Liver (tissue), 9 donors: ENCODE results near the gene ASPHD2. TPM values are rescaled to one million over a fixed set of nuclear protein-coding genes. Genes with fewer than 3 reads are reported as not detected.

Experiments
- DNase-seq: peaks from one replicate; pipeline ENCODE4 v3.0.0-alpha.2; 2017; ENCODE audit warnings: low spot score
- H3K27ac ChIP-seq, 2 donors: one replicate each; pipeline ENCODE4 v1.7.0; 2013; ENCODE audit warnings: inconsistent platforms in 2 of 2, low read length in 2 of 2, control low read depth in 1 of 2, low read depth in 1 of 2, mild to moderate bottlenecking in 1 of 2
- H3K27me3 ChIP-seq, 4 donors: one replicate each; pipeline versions ENCODE4 v1.6.1 to v1.7.0; 2013; ENCODE audit warnings: low read length in 3 of 4, inconsistent platforms in 1 of 4, mild to moderate bottlenecking in 1 of 4, moderate library complexity in 1 of 4; ENCODE audit not compliant: control insufficient read depth in 4 of 4, insufficient read depth in 4 of 4
- H3K36me3 ChIP-seq, 4 donors: one replicate each; pipeline versions ENCODE4 v1.6.1 to v1.7.0; 2013; ENCODE audit warnings: low read length in 3 of 4, mild to moderate bottlenecking in 3 of 4, low read depth in 1 of 4, moderate library complexity in 1 of 4; ENCODE audit not compliant: control insufficient read depth in 4 of 4, insufficient read depth in 3 of 4
- H3K4me1 ChIP-seq, 4 donors: one replicate each; pipeline versions ENCODE4 v1.6.1 to v1.7.0; 2013; ENCODE audit warnings: low read length in 3 of 4, mild to moderate bottlenecking in 3 of 4, moderate library complexity in 1 of 4; ENCODE audit not compliant: control insufficient read depth in 4 of 4, insufficient read depth in 4 of 4
- H3K4me3 ChIP-seq, 3 donors: one replicate each; pipeline versions ENCODE4 v1.6.1 to v1.7.0; 2013; ENCODE audit warnings: low read length in 3 of 3, control low read depth in 1 of 3, low read depth in 1 of 3, mild to moderate bottlenecking in 1 of 3
- H3K9ac ChIP-seq, 2 donors: one replicate each; pipeline ENCODE4 v1.7.0; 2013; ENCODE audit warnings: low read length in 2 of 2, mild to moderate bottlenecking in 2 of 2, moderate library complexity in 2 of 2, control low read depth in 1 of 2, low read depth in 1 of 2
- H3K9me3 ChIP-seq, 4 donors: one replicate each; pipeline versions ENCODE4 v1.6.1 to v1.7.0; 2013; ENCODE audit warnings: low read length in 3 of 4; ENCODE audit not compliant: control insufficient read depth in 4 of 4
- CTCF ChIP-seq: fragments of 150-350 bp; IDR thresholded peaks from 2 replicates; pipeline ENCODE4 v1.5.1; 2017; ENCODE audit warnings: improper control_type of control experiment, low read depth, low read length; ENCODE audit not compliant: missing input control
- EGR1 ChIP-seq, 2 donors: IDR thresholded peaks; 2 replicates each; pipeline ENCODE4 v1.6.1; 2016 to 2018; ENCODE audit warnings: antibody characterized with exemption in 2 of 2, low read depth in 2 of 2
- FOXA1 ChIP-seq: IDR thresholded peaks from 2 replicates; pipeline ENCODE4 v1.6.1; 2016; ENCODE audit warnings: antibody characterized with exemption
- FOXA2 ChIP-seq: IDR thresholded peaks from 2 replicates; pipeline ENCODE4 v1.6.1; 2016; ENCODE audit warnings: antibody characterized with exemption
- GABPA ChIP-seq, 2 donors: IDR thresholded peaks in 1 of 2; conservative IDR thresholded peaks in 1 of 2; 2 replicates each; pipeline ENCODE4 v1.6.1; 2016; ENCODE audit warnings: antibody characterized with exemption in 2 of 2, mild to moderate bottlenecking in 1 of 2, moderate library complexity in 1 of 2
- HNF4A ChIP-seq, 2 donors: conservative IDR thresholded peaks; 2 replicates each; pipeline ENCODE4 v1.6.1; 2016; ENCODE audit warnings: antibody characterized with exemption in 2 of 2, mild to moderate bottlenecking in 2 of 2
- HNF4G ChIP-seq: IDR thresholded peaks from 2 replicates; pipeline ENCODE4 v1.6.1; 2016; ENCODE audit warnings: antibody characterized with exemption
- JUND ChIP-seq, 2 donors: IDR thresholded peaks; 2 replicates each; pipeline ENCODE4 v1.6.1; 2016; ENCODE audit warnings: antibody characterized with exemption in 2 of 2
- NR2F2 ChIP-seq: IDR thresholded peaks from 2 replicates; pipeline ENCODE4 v1.6.1; 2016; ENCODE audit warnings: antibody characterized with exemption
- RAD21 ChIP-seq, 2 donors: IDR thresholded peaks; 2 replicates each; pipeline ENCODE4 v1.6.1; 2016; ENCODE audit warnings: antibody characterized with exemption in 2 of 2, mild to moderate bottlenecking in 2 of 2
- REST ChIP-seq: IDR thresholded peaks from 2 replicates; pipeline ENCODE4 v1.6.1; 2016; ENCODE audit warnings: antibody characterized with exemption, mild to moderate bottlenecking
- RXRA ChIP-seq, 2 donors: IDR thresholded peaks; 2 replicates each; pipeline ENCODE4 v1.6.1; 2017 to 2018; ENCODE audit warnings: antibody characterized with exemption in 2 of 2, mild to moderate bottlenecking in 1 of 2
- SP1 ChIP-seq: IDR thresholded peaks from 2 replicates; pipeline ENCODE4 v1.6.1; 2018; ENCODE audit warnings: antibody characterized with exemption, mild to moderate bottlenecking
- TAF1 ChIP-seq: conservative IDR thresholded peaks from 2 replicates; pipeline ENCODE4 v1.6.1; 2016; ENCODE audit warnings: antibody characterized with exemption, mild to moderate bottlenecking
- YY1 ChIP-seq: IDR thresholded peaks from 2 replicates; pipeline ENCODE4 v1.6.1; 2016; ENCODE audit warnings: antibody characterized with exemption, mild to moderate bottlenecking
- WGBS: extraction: QIAGEN DNeasy Blood & Tissue Kit; methylation state at CpG from one replicate; pipeline ENCODE4 v1.1.7; 2013; 5-methylcytosine and 5-hydroxymethylcytosine counted together
- polyA plus RNA-seq, 2 donors: library from polyadenylated mRNA; stranded (reverse) in 1 of 2; unstranded in 1 of 2; fragments of 200-250 nt in 1 of 2; fragments of >200 nt in 1 of 2; fragmentation: Nextera tagmentation in 1 of 2; extraction: Ambion mirVana in 1 of 2; gene quantifications; one replicate each; pipeline versions ENCODE4 v1.2.1 to v1.2.3, GENCODE V29; 2013 to 2015
- total RNA-seq, 2 donors: library from RNA; depleted of rRNA; stranded (reverse); fragments of >200 nt; gene quantifications; one replicate each; pipeline ENCODE4 v1.2.3, GENCODE V29; 2014
- TF ChIP-seq, protein P1 (sequence below): IDR thresholded peaks from 2 replicates; pipeline ENCODE4 v1.6.1; 2016; ENCODE audit warnings: antibody characterized with exemption
- TF ChIP-seq, protein P2 (sequence below): IDR thresholded peaks from 2 replicates; pipeline ENCODE4 v1.6.1; 2016; ENCODE audit warnings: antibody characterized with exemption
- TF ChIP-seq, protein P3 (sequence below): IDR thresholded peaks from 2 replicates; pipeline ENCODE4 v1.6.1; 2016; ENCODE audit warnings: antibody characterized with exemption
- donor health status: healthy.
- donor health status: healthy.
- donor health status: healthy.
- donor health status: healthy.
- donor health status: healthy.

The ASPHD2 gene
- total and polyA plus RNA-seq, 4 donors, result 0.12 to 0.47 (median 0.18) TPM

- no peak overlapping the region for H3K9ac ChIP-seq
Measured at GRCh38 chr22:26442086-26442756, 13.2 kb downstream of the ASPHD2 start.

DNA sequence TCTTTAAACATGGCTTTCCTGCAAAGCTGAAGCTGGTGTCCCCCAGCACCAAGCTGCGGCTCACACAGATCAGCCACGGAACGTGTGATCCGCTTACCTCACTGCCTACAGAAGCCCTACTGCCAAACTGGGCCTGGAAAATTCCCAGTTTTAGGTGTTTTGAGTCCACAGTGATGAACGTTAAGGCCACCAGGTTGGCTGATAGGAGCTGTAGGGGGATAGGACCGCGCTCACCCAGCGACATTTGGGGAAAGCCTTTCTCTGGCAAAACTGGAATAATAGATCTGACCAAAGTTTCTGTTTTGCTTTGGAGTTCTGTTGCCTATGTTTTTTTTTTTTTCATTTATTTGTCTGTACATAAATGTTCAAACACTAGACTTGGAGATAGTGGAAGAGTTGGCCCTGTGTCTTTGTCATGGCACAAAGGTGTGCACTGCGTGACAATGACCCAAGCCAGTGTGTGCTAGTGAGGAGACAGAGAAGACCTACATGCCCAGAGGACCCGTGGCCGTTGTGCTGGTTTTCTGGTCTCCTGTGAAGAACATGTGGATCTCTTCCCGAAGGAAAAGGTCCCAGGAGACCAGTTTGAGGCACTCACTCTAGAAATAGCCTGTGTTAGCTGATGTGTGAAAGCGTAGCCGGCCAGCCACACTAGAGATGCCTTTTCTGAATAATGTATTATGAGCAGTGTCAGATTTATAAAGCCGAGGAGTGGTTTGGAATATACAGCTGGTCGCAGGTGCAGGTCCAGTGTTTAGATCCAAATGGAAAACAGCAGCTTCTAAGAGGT is 15.0 kb downstream of the ASPHD2 start:
- Histone ChIP-seq H3K27ac (no peak overlapping the region), H3K9me3 (no peaks in the 10 kb centered on the region), H3K36me3 (no peaks in the 10 kb centered on the region), H3K9ac (no peak overlapping the region), H3K4me3 (no peak overlapping the region), H3K4me1 (no peaks in the 10 kb centered on the region), H3K27me3 (no peaks in the 10 kb centered on the region)
- no peak for DNase-seq
- 94% methylated on average over 16 of the region's 16 CpGs for WGBS
- TF ChIP-seq JUND (IDR thresholded peaks at IDR 0.05), result no peak
- no peak for TF ChIP-seq FOXA1
- TF ChIP-seq, protein P1, sequence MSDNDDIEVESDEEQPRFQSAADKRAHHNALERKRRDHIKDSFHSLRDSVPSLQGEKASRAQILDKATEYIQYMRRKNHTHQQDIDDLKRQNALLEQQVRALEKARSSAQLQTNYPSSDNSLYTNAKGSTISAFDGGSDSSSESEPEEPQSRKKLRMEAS, result no peak
- TF ChIP-seq REST, result no peak
- no peak for TF ChIP-seq EGR1 (IDR thresholded peaks at IDR 0.05; ENCODE audit: low read depth in 2 of 2)
- TF ChIP-seq RXRA (IDR thresholded peaks at IDR 0.05), result no peak
- TF ChIP-seq HNF4A (conservative IDR thresholded peaks at IDR 0.05), result no peak
- no peak for TF ChIP-seq RAD21 (IDR thresholded peaks at IDR 0.05)
- TF ChIP-seq GABPA (IDR thresholded peaks at IDR 0.05 in 1 of 2, conservative IDR thresholded peaks at IDR 0.05 in 1 of 2), result no peak
- no peak for TF ChIP-seq HNF4G
- TF ChIP-seq TAF1, result no peak
- TF ChIP-seq NR2F2, result no peak
- no peak for TF ChIP-seq YY1
- TF ChIP-seq FOXA2, result no peak
- TF ChIP-seq, protein P2, sequence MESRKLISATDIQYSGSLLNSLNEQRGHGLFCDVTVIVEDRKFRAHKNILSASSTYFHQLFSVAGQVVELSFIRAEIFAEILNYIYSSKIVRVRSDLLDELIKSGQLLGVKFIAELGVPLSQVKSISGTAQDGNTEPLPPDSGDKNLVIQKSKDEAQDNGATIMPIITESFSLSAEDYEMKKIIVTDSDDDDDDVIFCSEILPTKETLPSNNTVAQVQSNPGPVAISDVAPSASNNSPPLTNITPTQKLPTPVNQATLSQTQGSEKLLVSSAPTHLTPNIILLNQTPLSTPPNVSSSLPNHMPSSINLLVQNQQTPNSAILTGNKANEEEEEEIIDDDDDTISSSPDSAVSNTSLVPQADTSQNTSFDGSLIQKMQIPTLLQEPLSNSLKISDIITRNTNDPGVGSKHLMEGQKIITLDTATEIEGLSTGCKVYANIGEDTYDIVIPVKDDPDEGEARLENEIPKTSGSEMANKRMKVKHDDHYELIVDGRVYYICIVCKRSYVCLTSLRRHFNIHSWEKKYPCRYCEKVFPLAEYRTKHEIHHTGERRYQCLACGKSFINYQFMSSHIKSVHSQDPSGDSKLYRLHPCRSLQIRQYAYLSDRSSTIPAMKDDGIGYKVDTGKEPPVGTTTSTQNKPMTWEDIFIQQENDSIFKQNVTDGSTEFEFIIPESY, result no peak
- TF ChIP-seq, protein P3, sequence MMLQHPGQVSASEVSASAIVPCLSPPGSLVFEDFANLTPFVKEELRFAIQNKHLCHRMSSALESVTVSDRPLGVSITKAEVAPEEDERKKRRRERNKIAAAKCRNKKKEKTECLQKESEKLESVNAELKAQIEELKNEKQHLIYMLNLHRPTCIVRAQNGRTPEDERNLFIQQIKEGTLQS, result no peak

More at GRCh38 chr22:26442086-26442756, 13.2 kb downstream of the ASPHD2 start:
- TF ChIP-seq FOXA2 (no peak), YY1 (no peak), NR2F2 (no peak), GABPA (IDR thresholded peaks at IDR 0.05 in 1 of 2, conservative IDR thresholded peaks at IDR 0.05 in 1 of 2) (no peak), TAF1 (no peak), CTCF (no peak), HNF4G (no peak), EGR1 (IDR thresholded peaks at IDR 0.05; ENCODE audit: low read depth in 2 of 2) (no peak), SP1 (no peak)
- TF ChIP-seq, protein P3, result no peak
- Histone ChIP-seq H3K27me3 (no peaks in the 10 kb centered on the region), H3K4me1 (no peaks in the 10 kb centered on the region), H3K27ac (no peak overlapping the region), H3K9me3 (no peaks in the 10 kb centered on the region), H3K4me3 (no peak overlapping the region), H3K36me3 (no peaks in the 10 kb centered on the region)
- WGBS, result 91% methylated on average over 4 of the region's 4 CpGs
- no peak for DNase-seq
